ENCODE results near the gene JAG2. TPM values are rescaled to one million over a fixed set of nuclear protein-coding genes. Genes with fewer than 3 reads are reported as not detected.

JAG2 gene
- total and polyA plus RNA-seq, 2 experiments from 2014 or later: 1.5 TPM; not detected in 1

DNA sequence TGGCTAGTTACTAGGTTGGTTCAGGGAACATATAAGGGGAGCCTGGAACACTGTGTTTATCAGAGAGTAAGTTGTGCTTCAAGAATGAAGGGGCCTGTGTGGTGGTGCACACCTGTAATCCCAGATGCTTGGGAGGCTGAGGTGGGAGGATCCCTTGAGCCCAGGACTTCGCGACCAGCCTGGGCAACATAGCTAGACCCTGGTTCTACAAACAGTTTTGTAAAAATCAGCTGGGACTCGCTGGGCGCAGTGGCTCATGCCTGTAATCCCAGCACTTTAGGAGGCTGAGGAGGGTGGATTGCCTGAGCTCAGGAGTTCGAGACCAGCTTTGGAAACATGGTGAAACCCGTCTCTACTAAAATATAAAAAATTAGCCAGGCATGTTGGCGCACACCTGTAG lies 61.2 kb downstream of the JAG2 start:
- Histone ChIP-seq H4K20me1 (ENCODE audit: insufficient read depth) (no peaks in the 10 kb centered on the region), H3K9me2 (ENCODE audit: insufficient read depth) (no peaks in the 10 kb centered on the region), H3K4me3 (no peak overlapping the region), H2AFZ (no peak overlapping the region), H3K79me2 (ENCODE audit: insufficient read depth) (no peaks in the 10 kb centered on the region), H3K36me3 (ENCODE audit: low read depth) (no peaks in the 10 kb centered on the region), H3K4me1 (ENCODE audit: insufficient read depth) (no peaks in the 10 kb centered on the region), H3K9ac (no peak overlapping the region), H3K9me3 (ENCODE audit: low read depth) (no peaks in the 10 kb centered on the region), H3K4me2 (ENCODE audit: unreplicated experiment) (no peak overlapping the region), H3K27me3 (replicated peaks; ENCODE audit: insufficient read depth) (peaks cover 60% of the 10 kb centered on the region), H3K27ac (no peak overlapping the region), H3F3A (ENCODE audit: insufficient read depth) (no peaks in the 10 kb centered on the region)
- DNase-seq: no peak
- WGBS, 2 experiments (ENCODE audit: low coverage in 1 of 2, low lambda C conversion rate in 2 of 2, missing lambda C conversion rate in 2 of 2): 80 to 85% methylated on average over 7 of the region's 7 CpGs
- in situ Hi-C loops (cut with MboI): no loop called here
- no peak for TF ChIP-seq EZH2 (IDR thresholded peaks at IDR 0.05; ENCODE audit: insufficient read depth, poor library complexity, severe bottlenecking)
- no peak for TF ChIP-seq EZH2phosphoT487 (IDR thresholded peaks at IDR 0.05; ENCODE audit: insufficient read depth, low read depth)

DNA sequence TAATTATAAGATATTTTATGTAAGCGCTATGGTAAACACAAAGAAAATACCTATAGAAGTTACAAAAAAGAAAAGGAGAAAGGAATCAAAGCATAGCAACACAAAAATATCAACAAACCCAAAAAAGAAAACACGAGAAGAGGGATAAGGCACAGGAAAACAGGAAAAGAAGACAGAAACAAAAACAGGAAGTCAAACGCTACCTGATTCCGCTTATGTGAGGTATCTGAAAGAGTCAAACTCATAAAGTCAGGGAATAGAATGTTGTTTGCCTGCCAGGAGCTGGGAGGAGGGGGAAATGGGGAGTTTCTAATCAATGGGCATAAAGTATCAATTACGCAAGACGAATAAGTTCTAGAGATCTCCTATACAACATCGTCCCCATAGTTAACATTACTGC lies 63.4 kb downstream of the JAG2 start:
- H3K4me2 ChIP-seq (ENCODE audit: unreplicated experiment): no peak overlapping the region
- no peak overlapping the region for H2AFZ ChIP-seq
- no peaks in the 10 kb centered on the region for H4K20me1 ChIP-seq (ENCODE audit: insufficient read depth)
- no peaks in the 10 kb centered on the region for H3K79me2 ChIP-seq (ENCODE audit: insufficient read depth)
- 63 to 75% methylated on average over 7 of the region's 7 CpGs for WGBS, 2 experiments (ENCODE audit: low coverage in 1 of 2, low lambda C conversion rate in 2 of 2, missing lambda C conversion rate in 2 of 2)
- H3K9me3 ChIP-seq (ENCODE audit: low read depth): no peaks in the 10 kb centered on the region
- no peak overlapping the region for H3K27ac ChIP-seq
- H3K9ac ChIP-seq: no peak overlapping the region
- no peak for DNase-seq
- H3K9me2 ChIP-seq (ENCODE audit: insufficient read depth): no peaks in the 10 kb centered on the region
- H3K4me1 ChIP-seq (ENCODE audit: insufficient read depth): no peaks in the 10 kb centered on the region
- no peak overlapping the region for H3K4me3 ChIP-seq
- H3F3A ChIP-seq (ENCODE audit: insufficient read depth): no peaks in the 10 kb centered on the region
- H3K27me3 ChIP-seq (replicated peaks; ENCODE audit: insufficient read depth): peaks cover 74% of the 10 kb centered on the region
- H3K36me3 ChIP-seq (ENCODE audit: low read depth): no peaks in the 10 kb centered on the region
- in situ Hi-C loops (cut with MboI): no loop called here
- TF ChIP-seq EZH2 (IDR thresholded peaks at IDR 0.05; ENCODE audit: insufficient read depth, poor library complexity, severe bottlenecking): no peak
- no peak for TF ChIP-seq EZH2phosphoT487 (IDR thresholded peaks at IDR 0.05; ENCODE audit: insufficient read depth, low read depth)

DNA sequence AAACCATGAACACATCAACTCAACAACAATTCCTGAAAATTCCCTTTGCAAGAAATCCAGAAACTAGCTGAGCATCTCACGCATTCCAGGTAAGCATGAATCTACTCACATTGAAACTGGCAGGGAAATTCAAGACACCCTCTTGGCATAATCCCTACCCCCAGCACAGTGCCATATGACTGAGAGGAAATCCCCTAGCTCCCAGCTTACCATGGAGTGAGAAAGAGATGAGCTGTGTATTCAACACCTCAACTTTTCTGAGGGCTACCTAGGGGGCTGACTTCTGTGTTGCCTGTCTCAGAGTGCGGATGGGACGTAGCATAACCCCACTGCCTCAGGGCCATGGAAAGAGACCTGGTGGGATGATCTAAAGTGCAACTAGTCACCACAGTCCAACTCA lies 65.7 kb downstream of the JAG2 start:
- no peaks in the 10 kb centered on the region for H3F3A ChIP-seq (ENCODE audit: insufficient read depth)
- no peak for TF ChIP-seq EZH2phosphoT487 (IDR thresholded peaks at IDR 0.05; ENCODE audit: insufficient read depth, low read depth)
- no peak for TF ChIP-seq EZH2 (IDR thresholded peaks at IDR 0.05; ENCODE audit: insufficient read depth, poor library complexity, severe bottlenecking)
- H4K20me1 ChIP-seq (ENCODE audit: insufficient read depth): no peaks in the 10 kb centered on the region
- no peaks in the 10 kb centered on the region for H3K36me3 ChIP-seq (ENCODE audit: low read depth)
- WGBS, 2 experiments (ENCODE audit: low coverage in 1 of 2, low lambda C conversion rate in 2 of 2, missing lambda C conversion rate in 2 of 2): 46 to 51% methylated on average over 3 of the region's 3 CpGs
- peaks cover 67% of the 10 kb centered on the region for H3K27me3 ChIP-seq (replicated peaks; ENCODE audit: insufficient read depth)
- no peak overlapping the region for H3K27ac ChIP-seq
- no peak overlapping the region for H2AFZ ChIP-seq
- no peaks in the 10 kb centered on the region for H3K79me2 ChIP-seq (ENCODE audit: insufficient read depth)
- DNase-seq: no peak
- H3K4me2 ChIP-seq (ENCODE audit: unreplicated experiment): no peak overlapping the region
- no peak overlapping the region for H3K9ac ChIP-seq
- no peaks in the 10 kb centered on the region for H3K9me2 ChIP-seq (ENCODE audit: insufficient read depth)
- H3K9me3 ChIP-seq (ENCODE audit: low read depth): no peaks in the 10 kb centered on the region
- no peaks in the 10 kb centered on the region for H3K4me1 ChIP-seq (ENCODE audit: insufficient read depth)
- in situ Hi-C loops (cut with MboI): no loop called here
- no peak overlapping the region for H3K4me3 ChIP-seq

DNA sequence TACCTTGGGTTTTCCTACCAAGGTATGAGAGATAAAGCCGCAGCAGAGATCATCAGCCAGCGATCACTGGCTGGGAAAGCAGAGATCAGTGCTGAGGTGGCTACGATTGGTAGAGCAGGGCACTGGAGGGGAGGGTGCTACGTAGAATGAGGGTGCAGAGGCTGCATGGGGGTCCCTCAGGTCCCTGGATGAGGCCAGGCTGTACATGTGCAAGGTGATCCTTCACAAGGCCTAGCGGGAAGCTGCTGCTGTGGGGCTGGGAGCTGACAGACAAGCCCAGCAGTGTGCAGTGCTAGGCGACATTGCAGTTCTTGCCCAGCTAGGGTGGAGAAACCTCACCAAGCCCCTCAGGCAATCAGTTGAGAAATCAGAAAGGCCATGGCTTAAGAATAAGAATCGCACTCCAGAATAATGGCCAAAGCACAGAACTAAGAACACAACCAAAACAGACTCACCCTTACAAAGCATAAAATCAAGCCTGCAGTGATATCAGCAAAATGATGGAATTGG lies 66.2 kb downstream of the JAG2 start:
- H3K27me3 ChIP-seq (replicated peaks; ENCODE audit: insufficient read depth): peaks cover 63% of the 10 kb centered on the region
- no peak for DNase-seq
- H3K4me1 ChIP-seq (ENCODE audit: insufficient read depth): no peaks in the 10 kb centered on the region
- no peak overlapping the region for H3K27ac ChIP-seq
- TF ChIP-seq EZH2phosphoT487 (IDR thresholded peaks at IDR 0.05; ENCODE audit: insufficient read depth, low read depth): no peak
- TF ChIP-seq EZH2 (IDR thresholded peaks at IDR 0.05; ENCODE audit: insufficient read depth, poor library complexity, severe bottlenecking): no peak
- H3K9ac ChIP-seq: no peak overlapping the region
- no peak overlapping the region for H2AFZ ChIP-seq
- H4K20me1 ChIP-seq (ENCODE audit: insufficient read depth): no peaks in the 10 kb centered on the region
- 61 to 66% methylated on average over 7 of the region's 7 CpGs for WGBS, 2 experiments (ENCODE audit: low coverage in 1 of 2, low lambda C conversion rate in 2 of 2, missing lambda C conversion rate in 2 of 2)
- no peak overlapping the region for H3K4me2 ChIP-seq (ENCODE audit: unreplicated experiment)
- H3K4me3 ChIP-seq: no peak overlapping the region
- H3K9me3 ChIP-seq (ENCODE audit: low read depth): no peaks in the 10 kb centered on the region
- in situ Hi-C loops (cut with MboI): no loop called here
- H3K79me2 ChIP-seq (ENCODE audit: insufficient read depth): no peaks in the 10 kb centered on the region
- no peaks in the 10 kb centered on the region for H3F3A ChIP-seq (ENCODE audit: insufficient read depth)
- no peaks in the 10 kb centered on the region for H3K36me3 ChIP-seq (ENCODE audit: low read depth)
- H3K9me2 ChIP-seq (ENCODE audit: insufficient read depth): no peaks in the 10 kb centered on the region

DNA sequence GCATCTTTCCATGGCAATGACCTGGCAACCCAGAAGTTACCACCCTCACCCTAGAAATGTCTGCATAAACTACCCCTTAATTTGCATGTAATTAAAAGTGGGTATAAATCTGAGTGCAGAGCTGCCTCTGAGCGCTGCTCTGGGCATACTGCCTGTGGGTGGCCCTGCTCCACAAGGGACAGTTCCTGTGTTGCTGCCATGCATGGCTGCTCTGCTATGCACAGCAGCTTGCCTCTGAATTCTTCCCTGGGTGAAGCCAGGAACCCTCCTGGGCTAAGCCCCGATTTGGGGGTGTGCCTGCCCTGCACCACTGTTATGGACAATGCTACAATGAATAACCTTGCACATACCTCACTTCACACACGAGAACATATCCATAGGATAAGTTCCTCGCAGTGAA lies 67.7 kb downstream of the JAG2 start:
- no peak overlapping the region for H3K9ac ChIP-seq

More for the DNA sequence above, 67.7 kb downstream of the JAG2 start:
- WGBS, 2 experiments (ENCODE audit: low coverage in 1 of 2, low lambda C conversion rate in 2 of 2, missing lambda C conversion rate in 2 of 2): 43 to 44% methylated on average over 4 of the region's 4 CpGs
- Histone ChIP-seq H3K36me3 (ENCODE audit: low read depth) (no peaks in the 10 kb centered on the region), H3K79me2 (ENCODE audit: insufficient read depth) (no peaks in the 10 kb centered on the region), H3K27me3 (replicated peaks; ENCODE audit: insufficient read depth) (peaks cover 49% of the 10 kb centered on the region), H2AFZ (no peak overlapping the region), H3K9me2 (ENCODE audit: insufficient read depth) (no peaks in the 10 kb centered on the region), H4K20me1 (ENCODE audit: insufficient read depth) (no peaks in the 10 kb centered on the region), H3K27ac (no peak overlapping the region), H3K4me2 (ENCODE audit: unreplicated experiment) (no peak overlapping the region), H3F3A (ENCODE audit: insufficient read depth) (no peaks in the 10 kb centered on the region), H3K4me1 (ENCODE audit: insufficient read depth) (no peaks in the 10 kb centered on the region), H3K4me3 (no peak overlapping the region), H3K9me3 (ENCODE audit: low read depth) (no peaks in the 10 kb centered on the region)
- in situ Hi-C loops (cut with MboI): no loop called here
- TF ChIP-seq EZH2phosphoT487 (IDR thresholded peaks at IDR 0.05; ENCODE audit: insufficient read depth, low read depth) (no peak), EZH2 (IDR thresholded peaks at IDR 0.05; ENCODE audit: insufficient read depth, poor library complexity, severe bottlenecking) (no peak)
- DNase-seq: no peak

Measured in GM23248 (cell line).